HepG2 (cell line): ENCODE measurements around the gene DGKD. TPM values are rescaled to one million over a fixed set of nuclear protein-coding genes. Genes with fewer than 3 reads are reported as not detected.

ENCODE experiments used
- ATAC-seq: fragments of 200-7000 bp; cut with Tn5 transposase; 3 replicates; pipeline ENCODE4 v1.9.1; 2020; ENCODE audit warnings: mild to moderate bottlenecking, moderate library complexity
- BruUV-seq: library from RNA; stranded (reverse); fragments of 400-500 nt; replicated peaks from 2 replicates; lab custom pipeline; 2021; lab: Mats Ljungman, UMichigan
- CTCF ChIA-PET: fragments of 300-600 bp; formaldehyde crosslinking; extraction: SDS; loops from one replicate; lab custom pipeline; 2021; ENCODE audit warnings: low total read pairs, inconsistent platforms, low intra/inter-chr PET ratio; lab: Yijun Ruan, JAX
- POLR2A ChIA-PET: fragments of 350-600 bp; sonication (Branson Sonifier 250); formaldehyde crosslinking; loops from one replicate; lab custom pipeline; 2020; ENCODE audit warnings: antibody characterized with exemption, inconsistent platforms; lab: Yijun Ruan, JAX
- DNase-seq: peaks from one replicate; pipeline ENCODE4 v3.0.0-alpha.2; 2015; ENCODE audit warnings: low spot score
- FAIRE-seq: peaks from 3 replicates; lab custom pipeline; 2011; peaks lifted over from hg19 to GRCh38; lab: Jason Lieb, UNC
- H2AFZ ChIP-seq: one replicate; pipeline ENCODE4 v1.6.1; 2011; ENCODE audit warnings: low read length, inconsistent platforms
- H3K27ac ChIP-seq: fragments of 300-600 bp; 3 replicates; pipeline ENCODE4 v1.8.0; 2011; ENCODE audit warnings: mixed run types, mild to moderate bottlenecking, mixed read lengths, low read length, inconsistent platforms; ENCODE audit not compliant: insufficient read depth; ENCODE audit errors: extremely low read length
- H3K27me3 ChIP-seq, 2 experiments: fragments of 200-600 bp in 1 of 2; 2 replicates in 1 of 2; 3 replicates in 1 of 2; pipeline versions ENCODE4 v1.6.0 to v1.8.0; 2011; ENCODE audit warnings: low read length in 2 of 2, mild to moderate bottlenecking in 2 of 2, moderate library complexity in 2 of 2, inconsistent platforms in 1 of 2; ENCODE audit not compliant: insufficient read depth in 2 of 2, control insufficient read depth in 1 of 2
- H3K36me3 ChIP-seq, 2 experiments: fragments of 200-600 bp in 1 of 2; replicated peaks in 1 of 2; 2 replicates in 1 of 2; 3 replicates in 1 of 2; pipeline versions ENCODE4 v1.5.1 to v1.8.0; 2011; ENCODE audit warnings: low read length in 2 of 2, inconsistent platforms in 1 of 2; ENCODE audit not compliant: insufficient read depth in 2 of 2, control insufficient read depth in 1 of 2
- H3K4me1 ChIP-seq: 2 replicates; pipeline ENCODE4 v1.5.1; 2012; ENCODE audit warnings: low read length, inconsistent platforms; ENCODE audit not compliant: insufficient read depth
- H3K4me2 ChIP-seq: 2 replicates; pipeline ENCODE4 v1.6.0; 2011; ENCODE audit warnings: low read depth, low read length, inconsistent platforms
- H3K4me3 ChIP-seq, 3 experiments: fragments of 200-600 bp in 1 of 3; sonication (generic), shearing (Covaris generic) in 1 of 3; replicated peaks in 1 of 3; 2 replicates each; pipeline ENCODE4 v1.5.1; 2011 to 2016; ENCODE audit warnings: low read length in 3 of 3, inconsistent platforms in 2 of 3, low read depth in 2 of 3, mild to moderate bottlenecking in 2 of 3, control low read depth in 1 of 3, mixed read lengths in 1 of 3; ENCODE audit not compliant: insufficient read depth in 1 of 3
- H3K79me2 ChIP-seq: one replicate; pipeline ENCODE4 v1.6.1; 2011; ENCODE audit warnings: low read length, inconsistent platforms; ENCODE audit not compliant: insufficient read depth
- H3K9ac ChIP-seq: 2 replicates; pipeline ENCODE4 v1.6.0; 2011; ENCODE audit warnings: mild to moderate bottlenecking, low read depth, low read length, inconsistent platforms; ENCODE audit not compliant: insufficient read depth
- H3K9me3 ChIP-seq: 2 replicates; pipeline ENCODE4 v1.5.1; 2012; ENCODE audit warnings: mild to moderate bottlenecking, low read length
- H4K20me1 ChIP-seq: 2 replicates; pipeline ENCODE4 v1.6.0; 2011; ENCODE audit warnings: inconsistent platforms, mild to moderate bottlenecking, low read length, moderate library complexity; ENCODE audit not compliant: insufficient read depth
- AGO2 ChIP-seq: fragments of 200-400 bp; formaldehyde crosslinking; optimal IDR thresholded peaks from 2 replicates; pipeline ENCODE3; 2017; ENCODE audit warnings: mild to moderate bottlenecking, low read depth, low read length, moderate library complexity
- ATF7 ChIP-seq, 2 experiments: fragments of 450-650 bp in 1 of 2; sonication (generic) in 1 of 2; formaldehyde crosslinking in 1 of 2; IDR thresholded peaks; 2 replicates each; pipeline versions ENCODE4 v1.4.0 to v1.6.1; 2016 to 2020; ENCODE audit warnings: antibody characterized with exemption in 1 of 2, mild to moderate bottlenecking in 1 of 2, missing genetic modification reagents in 1 of 2
- MXI1 ChIP-seq: IDR thresholded peaks from 3 replicates; pipeline ENCODE4 v1.6.1; 2012; ENCODE audit warnings: low read depth, low read length, inconsistent platforms, borderline replicate concordance
- REL ChIP-seq: sonication (generic); formaldehyde crosslinking; conservative IDR thresholded peaks from 2 replicates; pipeline ENCODE4 v1.8.0; 2022; ENCODE audit warnings: mild to moderate bottlenecking, missing genetic modification reagents, moderate library complexity
- RFX3 ChIP-seq: IDR thresholded peaks from 2 replicates; pipeline ENCODE4 v1.6.1; 2016; ENCODE audit warnings: missing biosample characterization, missing genetic modification reagents
- TBL1XR1 ChIP-seq: fragments of 150-350 bp; IDR thresholded peaks from 2 replicates; pipeline ENCODE4 v1.6.1; 2014; ENCODE audit warnings: borderline replicate concordance, low read length; ENCODE audit not compliant: partially characterized antibody
- ZNF574 ChIP-seq: sonication (generic); formaldehyde crosslinking; IDR thresholded peaks from 2 replicates; pipeline ENCODE4 v1.4.0; 2020; ENCODE audit warnings: missing genetic modification reagents
- ZNF660 ChIP-seq: sonication (generic); formaldehyde crosslinking; IDR thresholded peaks from 2 replicates; pipeline ENCODE4 v1.5.1; 2020; ENCODE audit warnings: mild to moderate bottlenecking, low read depth, missing genetic modification reagents, borderline replicate concordance
- ZNF687 ChIP-seq: sonication (generic); formaldehyde crosslinking; IDR thresholded peaks from 2 replicates; pipeline ENCODE4 v1.5.1; 2020; ENCODE audit warnings: mild to moderate bottlenecking, missing genetic modification reagents, moderate library complexity
- ZNF746 ChIP-seq: sonication (generic); formaldehyde crosslinking; IDR thresholded peaks from 2 replicates; pipeline ENCODE4 v1.8.0; 2022; ENCODE audit warnings: mild to moderate bottlenecking, missing genetic modification reagents
- WGBS: methylation state at CpG from one replicate; pipeline ENCODE4 v1.1.6; 2017; ENCODE audit warnings: low lambda C conversion rate; 5-methylcytosine and 5-hydroxymethylcytosine counted together
- in situ Hi-C: cut with HindIII; loops from 2 replicates; pipeline ENCODE4 v1.10.0; 2017; ENCODE audit warnings: low pct_unique_long_range_greater_than_20kb; ENCODE audit not compliant: extremely low pct_ligation_motif_present
- intact Hi-C: fragments of 100-400 bp; cut with micrococcal nuclease; formaldehyde crosslinking; loops from one replicate; pipeline ENCODE4 v1.10.0; 2022; ENCODE audit not compliant: unreplicated experiment
- polyA plus RNA-seq, 8 experiments: library from polyadenylated mRNA; depleted of rRNA in 3 of 8; stranded (reverse) in 7 of 8; unstranded in 1 of 8; fragments of >200 nt; fragmentation: Illumina TruSeq in 4 of 8; extraction: Trizol in 4 of 8; gene quantifications; 2 replicates each; pipeline versions ENCODE4 v1.2.1 to v1.2.3, GENCODE V29; 2011 to 2016; ENCODE audit warnings: low read depth in 4 of 8, missing spikeins in 1 of 8, mixed read lengths in 1 of 8; ENCODE audit not compliant: insufficient read depth in 1 of 8
- total RNA-seq, 5 experiments: library from RNA; depleted of rRNA; stranded (reverse); fragments of >200 nt; fragmentation: Illumina TruSeq; extraction: Trizol; gene quantifications; 2 replicates each; pipeline ENCODE4 v1.2.3, GENCODE V29; 2016; ENCODE audit warnings: low read depth in 1 of 5

The DGKD gene
- total and polyA plus RNA-seq, 2 of the 13 experiments (the other 11 are each of a cell fraction or from before 2014, with no cell fraction given): 24.5 to 33.2 TPM

- DNase-seq: no peak
- in situ Hi-C loops: no loop called here
- no peak overlapping the region for H3K4me3 ChIP-seq
- TF ChIP-seq AGO2 (peak; percentile 54), ZNF687 (CRISPR knock-in tag) (peak; percentile 23; the same call in 1 of the 2 replicates), TBL1XR1 (no peak)
- H4K20me1 ChIP-seq: peaks cover 3% of the 10 kb centered on the region; the same call in 1 of the 2 replicates
- intact Hi-C loops: loop anchor here (10.0 kb wide), 2 partner anchors 86 to 394 kb away; partner anchors contain the start of gene DGKD
- ChIA-PET CTCF (no interaction called here), POLR2A (no interaction called here)
- no peak for FAIRE-seq
- H3K27ac ChIP-seq: no peak overlapping the region
- H3K9ac ChIP-seq: no peak overlapping the region
- H3K4me2 ChIP-seq: no peak overlapping the region
- no peaks in the 10 kb centered on the region for H3K27me3 ChIP-seq
- peaks cover 37 to 58% of the 10 kb centered on the region in 2 experiments for H3K36me3 ChIP-seq
- BruUV-seq: no TSS peak
- no peaks in the 10 kb centered on the region for H3K9me3 ChIP-seq
- 96% methylated on average over 16 of the region's 17 CpGs for WGBS
- no peak for ATAC-seq
- no peaks in the 10 kb centered on the region for H3K79me2 ChIP-seq
- no peak overlapping the region for H2AFZ ChIP-seq
- H3K4me1 ChIP-seq: no peaks in the 10 kb centered on the region
These were observed 86.0 kb downstream of the DGKD start for GRCh38 chr2:233440314-233440713.

GRCh38 chr2:233440714-233441113 lies 86.4 kb downstream of the DGKD start:
- H3K4me3 ChIP-seq: no peak overlapping the region
- no peak overlapping the region for H3K27ac ChIP-seq
- H2AFZ ChIP-seq: no peak overlapping the region
- no peaks in the 10 kb centered on the region for H3K27me3 ChIP-seq
- ChIA-PET POLR2A (no interaction called here), CTCF (no interaction called here)
- H3K9me3 ChIP-seq: no peaks in the 10 kb centered on the region
- H3K9ac ChIP-seq: no peak overlapping the region
- no TSS peak for BruUV-seq
- 92% methylated on average over 8 of the region's 9 CpGs for WGBS
- H3K36me3 ChIP-seq: peaks cover 38 to 58% of the 10 kb centered on the region in 2 experiments
- ATAC-seq (no peak), FAIRE-seq (no peak), DNase-seq (no peak)
- no peaks in the 10 kb centered on the region for H3K79me2 ChIP-seq
- in situ Hi-C loops: no loop called here
- intact Hi-C loops: loop anchor here (10.0 kb wide), 2 partner anchors 86 to 394 kb away; partner anchors contain the start of gene DGKD
- peaks cover 3% of the 10 kb centered on the region; the same call in 1 of the 2 replicates for H4K20me1 ChIP-seq
- H3K4me2 ChIP-seq: no peak overlapping the region
- H3K4me1 ChIP-seq: no peaks in the 10 kb centered on the region
- TF ChIP-seq ATF7 (IDR thresholded peaks at IDR 0.05) (no peak), ATF7 (CRISPR knock-in tag; IDR thresholded peaks at IDR 0.05) (no peak), MXI1 (no peak), REL (CRISPR knock-in tag) (no peak), ZNF746 (CRISPR knock-in tag) (no peak), ZNF660 (no peak), RFX3 (no peak), ZNF574 (CRISPR knock-in tag) (no peak)
